Retinal pigment epithelial cell (primary cell): ENCODE data around the gene NDUFA11.

Experiments used
- DNase-seq: peaks from one replicate; pipeline ENCODE4 v3.0.0-alpha.2; 2010; ENCODE audit warnings: low read depth
- H3K4me3 ChIP-seq: 2 replicates; pipeline ENCODE4 v1.5.1; 2011; ENCODE audit warnings: mild to moderate bottlenecking, low read length, control low read depth, moderate library complexity
- TF ChIP-seq, protein P1 (sequence below): conservative IDR thresholded peaks from 2 replicates; pipeline ENCODE4 v1.5.1; 2011; ENCODE audit warnings: low read depth, low read length, control low read depth, inconsistent platforms

NDUFA11 gene

DNA sequence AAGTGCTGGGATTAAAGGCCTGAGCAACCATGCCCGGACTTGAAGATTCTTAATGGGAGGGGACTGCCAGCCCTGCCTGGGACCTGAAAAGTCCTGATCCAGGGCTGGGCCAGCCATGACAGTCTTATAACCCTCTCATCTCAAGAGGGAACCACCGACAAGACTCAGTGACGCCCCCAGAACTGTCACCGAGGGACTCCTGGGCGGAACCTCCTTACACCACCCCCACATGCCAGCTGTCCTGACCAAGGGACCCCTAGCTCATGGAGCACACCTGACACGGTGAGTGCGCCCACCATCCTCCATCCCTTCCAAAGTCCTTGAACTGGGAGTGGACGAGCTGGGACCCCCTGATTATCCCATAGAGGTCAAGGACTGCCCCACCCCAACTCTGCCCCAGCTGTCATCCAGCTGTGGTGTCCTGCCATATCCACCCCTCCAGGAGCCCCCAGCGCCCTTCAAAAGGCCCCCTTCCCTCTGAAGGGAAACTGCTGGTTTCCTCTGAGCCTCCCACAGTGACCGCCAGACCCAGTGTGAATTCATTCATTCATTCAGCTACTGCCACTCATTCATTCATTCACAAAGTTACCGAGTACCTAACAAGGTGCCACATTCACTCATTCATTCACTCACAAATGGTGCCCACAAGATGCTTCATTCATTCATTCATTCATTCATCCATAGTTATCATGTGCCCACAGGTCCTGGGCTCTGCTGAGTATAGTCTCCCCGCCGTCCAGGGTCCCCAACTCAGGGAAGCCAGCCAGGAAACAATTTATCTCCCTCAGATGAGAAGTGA, 3.7 kb downstream of the NDUFA11 start:
- TF ChIP-seq, protein P1, sequence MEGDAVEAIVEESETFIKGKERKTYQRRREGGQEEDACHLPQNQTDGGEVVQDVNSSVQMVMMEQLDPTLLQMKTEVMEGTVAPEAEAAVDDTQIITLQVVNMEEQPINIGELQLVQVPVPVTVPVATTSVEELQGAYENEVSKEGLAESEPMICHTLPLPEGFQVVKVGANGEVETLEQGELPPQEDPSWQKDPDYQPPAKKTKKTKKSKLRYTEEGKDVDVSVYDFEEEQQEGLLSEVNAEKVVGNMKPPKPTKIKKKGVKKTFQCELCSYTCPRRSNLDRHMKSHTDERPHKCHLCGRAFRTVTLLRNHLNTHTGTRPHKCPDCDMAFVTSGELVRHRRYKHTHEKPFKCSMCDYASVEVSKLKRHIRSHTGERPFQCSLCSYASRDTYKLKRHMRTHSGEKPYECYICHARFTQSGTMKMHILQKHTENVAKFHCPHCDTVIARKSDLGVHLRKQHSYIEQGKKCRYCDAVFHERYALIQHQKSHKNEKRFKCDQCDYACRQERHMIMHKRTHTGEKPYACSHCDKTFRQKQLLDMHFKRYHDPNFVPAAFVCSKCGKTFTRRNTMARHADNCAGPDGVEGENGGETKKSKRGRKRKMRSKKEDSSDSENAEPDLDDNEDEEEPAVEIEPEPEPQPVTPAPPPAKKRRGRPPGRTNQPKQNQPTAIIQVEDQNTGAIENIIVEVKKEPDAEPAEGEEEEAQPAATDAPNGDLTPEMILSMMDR, result no peak
- no peak for DNase-seq
- no peak overlapping the region for H3K4me3 ChIP-seq

DNA sequence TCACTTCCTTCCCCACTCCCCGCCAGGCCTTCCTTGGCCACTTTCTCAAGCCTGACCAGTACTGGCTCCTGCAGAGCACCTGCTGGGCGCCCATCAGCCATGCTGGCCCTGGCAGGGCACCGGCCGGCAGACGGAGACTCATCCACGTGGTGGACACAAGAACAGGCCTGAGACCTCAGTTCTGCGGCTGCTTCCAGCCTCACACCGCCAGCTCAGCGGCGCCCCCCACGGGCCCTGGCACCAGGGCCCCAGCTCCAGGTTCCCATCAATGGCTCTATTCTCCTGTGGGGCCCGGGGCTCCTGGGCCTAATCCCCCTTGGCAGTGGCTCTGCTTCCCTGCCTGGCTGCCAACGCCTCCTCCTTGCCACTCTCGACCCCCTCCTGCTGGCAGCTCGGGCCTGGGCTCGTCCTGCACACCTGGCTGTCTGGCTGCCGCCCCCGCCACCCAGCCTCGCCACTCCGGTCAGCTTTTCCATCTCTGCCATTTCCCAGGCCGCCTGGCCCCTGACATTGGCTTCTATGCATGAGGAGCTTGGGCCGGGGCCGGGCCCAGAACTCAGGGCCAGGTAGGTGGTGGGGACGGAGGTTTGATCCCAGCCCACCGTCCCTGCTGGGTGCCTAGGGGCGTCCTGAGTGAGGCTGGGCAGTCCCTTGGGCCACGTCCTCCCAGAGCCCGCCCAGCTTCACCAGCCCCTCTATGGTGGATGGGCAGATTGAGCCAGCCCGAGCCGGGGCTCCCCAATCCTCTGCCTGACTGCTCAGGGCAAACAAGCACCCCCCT, 6.2 kb downstream of the NDUFA11 start:
- no peak overlapping the region for H3K4me3 ChIP-seq
- TF ChIP-seq, protein P1, result peak; percentile 27

GRCh38 chr19:5896365-5897076, 7.1 kb downstream of the NDUFA11 start:
- DNase-seq, result no peak
- H3K4me3 ChIP-seq, result no peak overlapping the region
- TF ChIP-seq, protein P1, result no peak

More for the DNA sequence above, 6.2 kb downstream of the NDUFA11 start:
- DNase-seq, result no peak

DNA sequence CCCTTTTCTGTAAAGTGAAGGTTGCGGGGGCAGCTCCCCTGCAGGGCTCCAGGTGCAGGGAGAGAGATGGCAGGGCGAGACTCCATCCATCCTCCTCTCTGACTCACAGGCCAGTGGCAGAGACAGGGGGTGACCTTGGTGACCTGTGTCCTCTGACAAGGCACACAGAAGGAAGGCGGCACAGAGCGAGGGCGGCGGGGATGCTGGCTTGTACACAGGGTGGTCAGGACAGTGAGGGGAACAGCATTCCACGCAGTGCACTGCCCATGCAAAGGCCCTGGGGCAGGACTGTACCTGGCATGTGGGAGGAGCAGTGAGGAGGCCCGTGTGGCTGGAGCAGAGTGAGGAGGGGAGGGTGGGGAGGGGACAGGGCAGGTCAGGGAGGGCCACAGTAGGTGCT, 7.7 kb downstream of the NDUFA11 start:
- no peak overlapping the region for H3K4me3 ChIP-seq
- TF ChIP-seq, protein P1, result no peak

DNA sequence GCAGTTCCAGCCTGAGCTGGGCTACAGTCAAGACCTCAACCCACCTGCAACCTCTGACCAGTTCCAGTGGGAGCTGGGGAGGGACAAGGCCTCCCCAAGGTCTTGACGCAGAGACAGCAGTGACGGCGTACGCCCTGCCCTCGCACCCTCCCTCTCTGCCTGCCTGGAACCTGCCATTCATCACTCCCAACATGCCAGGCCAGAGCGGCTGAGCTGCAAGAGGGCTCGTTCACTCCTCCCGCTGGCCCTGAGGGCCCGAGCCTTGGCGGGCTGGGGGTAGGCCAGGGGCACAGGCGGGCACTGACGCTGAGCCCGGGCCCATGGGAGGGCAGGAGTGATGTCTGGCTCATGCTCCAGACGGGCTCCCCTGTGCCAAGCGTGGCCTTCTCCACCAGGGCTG, 8.2 kb downstream of the NDUFA11 start:
- H3K4me3 ChIP-seq, result no peak overlapping the region
- DNase-seq, result no peak
- TF ChIP-seq, protein P1, result no peak

More for the DNA sequence above, 7.7 kb downstream of the NDUFA11 start:
- no peak for DNase-seq

DNA sequence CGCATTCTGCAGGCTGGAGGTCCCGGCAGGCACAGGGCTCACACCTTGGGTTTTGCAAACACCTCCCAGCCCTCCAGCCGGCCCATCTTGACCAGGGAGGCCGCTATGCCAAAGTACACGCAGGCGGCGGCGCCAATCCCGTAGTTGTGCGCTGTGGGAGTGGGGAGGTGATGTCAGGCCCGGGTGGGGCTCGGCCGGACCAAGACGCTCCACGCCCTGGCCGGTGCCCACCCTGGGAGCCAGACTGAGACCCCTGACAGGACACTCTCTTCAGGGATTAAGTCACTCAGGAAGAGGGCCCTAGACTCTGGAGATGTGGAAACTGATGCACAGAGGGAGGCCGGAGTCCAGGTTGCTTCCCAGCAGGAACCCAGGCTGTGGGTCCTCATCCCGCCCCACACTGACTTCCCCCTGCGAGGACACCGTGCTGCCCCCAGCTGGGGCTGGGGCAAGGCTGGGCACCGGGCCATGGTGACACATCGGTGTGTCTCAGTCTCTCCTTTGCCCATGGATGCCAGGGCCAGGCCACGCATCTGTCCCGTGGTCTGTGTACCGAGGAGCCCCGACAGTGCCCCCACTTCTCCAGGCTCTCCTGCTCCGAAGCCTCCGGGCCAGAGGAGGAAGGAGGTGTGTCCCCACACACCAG, 8.8 kb downstream of the NDUFA11 start:
- H3K4me3 ChIP-seq, result no peak overlapping the region
- TF ChIP-seq, protein P1, result no peak
- DNase-seq, result no peak
